GM11168 (cell line): ENCODE data around the gene CSNK1E.
"Not testable (repeated sequence)": the region's sequence is repeated elsewhere in the genome, so short reads cannot be mapped to it uniquely, and the experiment has no call there.

Experiments used
- in situ Hi-C: fragments of 300-500 bp; cut with MboI; formaldehyde crosslinking; loops from one replicate; pipeline ENCODE4 v1.12.0; 2022; ENCODE audit warnings: low sequenced_read_pairs; ENCODE audit not compliant: unreplicated experiment

The CSNK1E gene

GRCh38 chr22:38317122-38317994 is at the start of gene CSNK1E:
Gene CSNK1E (minus strand): TSS chr22:38317433. CDS start chr22:38314157, 3,276 bp downstream.
- in situ Hi-C loops, result no loop called here

GRCh38 chr22:38365829-38366228 is 48.6 kb upstream of the CSNK1E start:
- in situ Hi-C loops, result not testable (repeated sequence)

GRCh38 chr22:38365174-38365573 is 47.9 kb upstream of the CSNK1E start:
- in situ Hi-C loops, result not testable (repeated sequence)

- in situ Hi-C loops, result not testable (repeated sequence)
Observed at GRCh38 chr22:38360560-38360959, 43.3 kb upstream of the CSNK1E start.

- in situ Hi-C loops, result not testable (repeated sequence)
Observed at GRCh38 chr22:38359817-38360216, 42.6 kb upstream of the CSNK1E start.

- in situ Hi-C loops, result not testable (repeated sequence)
Observed at GRCh38 chr22:38357971-38358370, 40.7 kb upstream of the CSNK1E start.

- in situ Hi-C loops, result no loop called here
Observed at GRCh38 chr22:38355275-38355674, 38.0 kb upstream of the CSNK1E start.

GRCh38 chr22:38353701-38354100 is 36.5 kb upstream of the CSNK1E start:
- in situ Hi-C loops, result no loop called here

GRCh38 chr22:38353142-38353629 is 36.0 kb upstream of the CSNK1E start:
- in situ Hi-C loops, result no loop called here

GRCh38 chr22:38352436-38352835 is 35.2 kb upstream of the CSNK1E start:
- in situ Hi-C loops, result no loop called here

- in situ Hi-C loops, result no loop called here
Observed at GRCh38 chr22:38350444-38351359, 33.5 kb upstream of the CSNK1E start.

- in situ Hi-C loops, result no loop called here
Observed at GRCh38 chr22:38348751-38349496, 31.7 kb upstream of the CSNK1E start.

GRCh38 chr22:38347944-38348750 is 30.9 kb upstream of the CSNK1E start:
- in situ Hi-C loops, result no loop called here

GRCh38 chr22:38347181-38347943 is 30.1 kb upstream of the CSNK1E start:
- in situ Hi-C loops, result no loop called here

- in situ Hi-C loops, result no loop called here
Observed at GRCh38 chr22:38346506-38346905, 29.3 kb upstream of the CSNK1E start.

GRCh38 chr22:38345782-38346181 is 28.5 kb upstream of the CSNK1E start:
- in situ Hi-C loops, result no loop called here

- in situ Hi-C loops, result not testable (repeated sequence)
Observed at GRCh38 chr22:38339893-38340292, 22.7 kb upstream of the CSNK1E start.

- in situ Hi-C loops, result no loop called here
Observed at GRCh38 chr22:38338772-38339379, 21.6 kb upstream of the CSNK1E start.
